Liver (tissue), 9 donors: Measurements from ENCODE around the gene DTNA. TPM values are rescaled to one million over a fixed set of nuclear protein-coding genes. Genes with fewer than 3 reads are reported as not detected.

ENCODE experiments used
- DNase-seq: peaks from one replicate; pipeline ENCODE4 v3.0.0-alpha.2; 2017; ENCODE audit warnings: low spot score
- H3K27ac ChIP-seq, 2 donors: one replicate each; pipeline ENCODE4 v1.7.0; 2013; ENCODE audit warnings: inconsistent platforms in 2 of 2, low read length in 2 of 2, control low read depth in 1 of 2, low read depth in 1 of 2, mild to moderate bottlenecking in 1 of 2
- H3K27me3 ChIP-seq, 4 donors: one replicate each; pipeline versions ENCODE4 v1.6.1 to v1.7.0; 2013; ENCODE audit warnings: low read length in 3 of 4, inconsistent platforms in 1 of 4, mild to moderate bottlenecking in 1 of 4, moderate library complexity in 1 of 4; ENCODE audit not compliant: control insufficient read depth in 4 of 4, insufficient read depth in 4 of 4
- H3K36me3 ChIP-seq, 4 donors: one replicate each; pipeline versions ENCODE4 v1.6.1 to v1.7.0; 2013; ENCODE audit warnings: low read length in 3 of 4, mild to moderate bottlenecking in 3 of 4, low read depth in 1 of 4, moderate library complexity in 1 of 4; ENCODE audit not compliant: control insufficient read depth in 4 of 4, insufficient read depth in 3 of 4
- H3K4me1 ChIP-seq, 4 donors: one replicate each; pipeline versions ENCODE4 v1.6.1 to v1.7.0; 2013; ENCODE audit warnings: low read length in 3 of 4, mild to moderate bottlenecking in 3 of 4, moderate library complexity in 1 of 4; ENCODE audit not compliant: control insufficient read depth in 4 of 4, insufficient read depth in 4 of 4
- H3K4me3 ChIP-seq, 3 donors: one replicate each; pipeline versions ENCODE4 v1.6.1 to v1.7.0; 2013; ENCODE audit warnings: low read length in 3 of 3, control low read depth in 1 of 3, low read depth in 1 of 3, mild to moderate bottlenecking in 1 of 3
- H3K9ac ChIP-seq, 2 donors: one replicate each; pipeline ENCODE4 v1.7.0; 2013; ENCODE audit warnings: low read length in 2 of 2, mild to moderate bottlenecking in 2 of 2, moderate library complexity in 2 of 2, control low read depth in 1 of 2, low read depth in 1 of 2
- H3K9me3 ChIP-seq, 4 donors: one replicate each; pipeline versions ENCODE4 v1.6.1 to v1.7.0; 2013; ENCODE audit warnings: low read length in 3 of 4; ENCODE audit not compliant: control insufficient read depth in 4 of 4
- ATF3 ChIP-seq: IDR thresholded peaks from 2 replicates; pipeline ENCODE4 v1.6.1; 2016; ENCODE audit warnings: antibody characterized with exemption
- EGR1 ChIP-seq, 2 donors: IDR thresholded peaks; 2 replicates each; pipeline ENCODE4 v1.6.1; 2016 to 2018; ENCODE audit warnings: antibody characterized with exemption in 2 of 2, low read depth in 2 of 2
- FOXA1 ChIP-seq: IDR thresholded peaks from 2 replicates; pipeline ENCODE4 v1.6.1; 2016; ENCODE audit warnings: antibody characterized with exemption
- FOXA2 ChIP-seq: IDR thresholded peaks from 2 replicates; pipeline ENCODE4 v1.6.1; 2016; ENCODE audit warnings: antibody characterized with exemption
- GABPA ChIP-seq, 2 donors: IDR thresholded peaks in 1 of 2; conservative IDR thresholded peaks in 1 of 2; 2 replicates each; pipeline ENCODE4 v1.6.1; 2016; ENCODE audit warnings: antibody characterized with exemption in 2 of 2, mild to moderate bottlenecking in 1 of 2, moderate library complexity in 1 of 2
- HNF4A ChIP-seq, 2 donors: conservative IDR thresholded peaks; 2 replicates each; pipeline ENCODE4 v1.6.1; 2016; ENCODE audit warnings: antibody characterized with exemption in 2 of 2, mild to moderate bottlenecking in 2 of 2
- HNF4G ChIP-seq: IDR thresholded peaks from 2 replicates; pipeline ENCODE4 v1.6.1; 2016; ENCODE audit warnings: antibody characterized with exemption
- JUND ChIP-seq, 2 donors: IDR thresholded peaks; 2 replicates each; pipeline ENCODE4 v1.6.1; 2016; ENCODE audit warnings: antibody characterized with exemption in 2 of 2
- MAX ChIP-seq: IDR thresholded peaks from 2 replicates; pipeline ENCODE4 v1.6.1; 2016; ENCODE audit warnings: antibody characterized with exemption
- NR2F2 ChIP-seq: IDR thresholded peaks from 2 replicates; pipeline ENCODE4 v1.6.1; 2016; ENCODE audit warnings: antibody characterized with exemption
- RAD21 ChIP-seq, 2 donors: IDR thresholded peaks; 2 replicates each; pipeline ENCODE4 v1.6.1; 2016; ENCODE audit warnings: antibody characterized with exemption in 2 of 2, mild to moderate bottlenecking in 2 of 2
- RXRA ChIP-seq, 2 donors: IDR thresholded peaks; 2 replicates each; pipeline ENCODE4 v1.6.1; 2017 to 2018; ENCODE audit warnings: antibody characterized with exemption in 2 of 2, mild to moderate bottlenecking in 1 of 2
- SP1 ChIP-seq: IDR thresholded peaks from 2 replicates; pipeline ENCODE4 v1.6.1; 2018; ENCODE audit warnings: antibody characterized with exemption, mild to moderate bottlenecking
- TAF1 ChIP-seq: conservative IDR thresholded peaks from 2 replicates; pipeline ENCODE4 v1.6.1; 2016; ENCODE audit warnings: antibody characterized with exemption, mild to moderate bottlenecking
- YY1 ChIP-seq: IDR thresholded peaks from 2 replicates; pipeline ENCODE4 v1.6.1; 2016; ENCODE audit warnings: antibody characterized with exemption, mild to moderate bottlenecking
- ZBTB33 ChIP-seq: IDR thresholded peaks from 2 replicates; pipeline ENCODE4 v1.6.1; 2016; ENCODE audit warnings: antibody characterized with exemption
- WGBS: extraction: QIAGEN DNeasy Blood & Tissue Kit; methylation state at CpG from one replicate; pipeline ENCODE4 v1.1.7; 2013; 5-methylcytosine and 5-hydroxymethylcytosine counted together
- polyA plus RNA-seq, 2 donors: library from polyadenylated mRNA; stranded (reverse) in 1 of 2; unstranded in 1 of 2; fragments of 200-250 nt in 1 of 2; fragments of >200 nt in 1 of 2; fragmentation: Nextera tagmentation in 1 of 2; extraction: Ambion mirVana in 1 of 2; gene quantifications; one replicate each; pipeline versions ENCODE4 v1.2.1 to v1.2.3, GENCODE V29; 2013 to 2015
- total RNA-seq, 2 donors: library from RNA; depleted of rRNA; stranded (reverse); fragments of >200 nt; gene quantifications; one replicate each; pipeline ENCODE4 v1.2.3, GENCODE V29; 2014
- TF ChIP-seq, protein P1 (sequence below): IDR thresholded peaks from 2 replicates; pipeline ENCODE4 v1.6.1; 2016; ENCODE audit warnings: antibody characterized with exemption, mild to moderate bottlenecking
- TF ChIP-seq, protein P2 (sequence below): fragments of 150-350 bp; IDR thresholded peaks from 2 replicates; pipeline ENCODE4 v1.5.1; 2017; ENCODE audit warnings: improper control_type of control experiment, low read depth, low read length; ENCODE audit not compliant: missing input control
- donor health status: healthy.
- donor health status: healthy.
- donor health status: healthy.
- donor health status: healthy.
- donor health status: healthy.

DTNA gene
- total and polyA plus RNA-seq, 4 donors = 0.33 to 3.2 (median 1.4) TPM

DNA sequence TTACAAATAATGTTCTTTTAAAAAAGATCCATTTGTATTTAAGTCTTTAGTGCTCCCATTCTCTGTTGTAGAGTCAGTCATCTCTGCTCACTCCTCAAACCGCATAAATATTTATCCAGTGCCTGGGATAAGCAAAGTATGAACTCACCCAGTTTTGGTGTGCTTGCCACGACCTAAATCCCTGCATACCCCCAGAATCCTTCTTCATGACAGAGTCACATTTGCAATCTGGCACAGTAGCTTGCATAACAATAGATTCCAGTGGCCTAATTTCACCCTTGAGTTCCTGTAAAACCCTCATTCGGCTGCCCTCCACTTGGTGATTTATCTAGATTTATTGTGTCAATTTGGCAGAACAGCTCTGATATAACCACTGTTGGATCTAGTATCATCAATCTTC lies 92.9 kb downstream of the DTNA start:
- Histone ChIP-seq H3K27me3 (no peaks in the 10 kb centered on the region), H3K4me3 (no peak overlapping the region), H3K4me1 (peaks cover 0 to 6% (median 1%) of the 10 kb centered on the region in 4 donors), H3K36me3 (no peaks in the 10 kb centered on the region), H3K9ac (no peak overlapping the region), H3K27ac (no peak overlapping the region), H3K9me3 (no peaks in the 10 kb centered on the region)
- WGBS = 64% methylated on average over 3 of the region's 3 CpGs
- TF ChIP-seq HNF4G (no peak), NR2F2 (no peak), HNF4A (conservative IDR thresholded peaks at IDR 0.05) (no peak), RAD21 (IDR thresholded peaks at IDR 0.05) (no peak), ATF3 (no peak), FOXA1 (no peak), TAF1 (no peak), FOXA2 (no peak)
- TF ChIP-seq, protein P1, sequence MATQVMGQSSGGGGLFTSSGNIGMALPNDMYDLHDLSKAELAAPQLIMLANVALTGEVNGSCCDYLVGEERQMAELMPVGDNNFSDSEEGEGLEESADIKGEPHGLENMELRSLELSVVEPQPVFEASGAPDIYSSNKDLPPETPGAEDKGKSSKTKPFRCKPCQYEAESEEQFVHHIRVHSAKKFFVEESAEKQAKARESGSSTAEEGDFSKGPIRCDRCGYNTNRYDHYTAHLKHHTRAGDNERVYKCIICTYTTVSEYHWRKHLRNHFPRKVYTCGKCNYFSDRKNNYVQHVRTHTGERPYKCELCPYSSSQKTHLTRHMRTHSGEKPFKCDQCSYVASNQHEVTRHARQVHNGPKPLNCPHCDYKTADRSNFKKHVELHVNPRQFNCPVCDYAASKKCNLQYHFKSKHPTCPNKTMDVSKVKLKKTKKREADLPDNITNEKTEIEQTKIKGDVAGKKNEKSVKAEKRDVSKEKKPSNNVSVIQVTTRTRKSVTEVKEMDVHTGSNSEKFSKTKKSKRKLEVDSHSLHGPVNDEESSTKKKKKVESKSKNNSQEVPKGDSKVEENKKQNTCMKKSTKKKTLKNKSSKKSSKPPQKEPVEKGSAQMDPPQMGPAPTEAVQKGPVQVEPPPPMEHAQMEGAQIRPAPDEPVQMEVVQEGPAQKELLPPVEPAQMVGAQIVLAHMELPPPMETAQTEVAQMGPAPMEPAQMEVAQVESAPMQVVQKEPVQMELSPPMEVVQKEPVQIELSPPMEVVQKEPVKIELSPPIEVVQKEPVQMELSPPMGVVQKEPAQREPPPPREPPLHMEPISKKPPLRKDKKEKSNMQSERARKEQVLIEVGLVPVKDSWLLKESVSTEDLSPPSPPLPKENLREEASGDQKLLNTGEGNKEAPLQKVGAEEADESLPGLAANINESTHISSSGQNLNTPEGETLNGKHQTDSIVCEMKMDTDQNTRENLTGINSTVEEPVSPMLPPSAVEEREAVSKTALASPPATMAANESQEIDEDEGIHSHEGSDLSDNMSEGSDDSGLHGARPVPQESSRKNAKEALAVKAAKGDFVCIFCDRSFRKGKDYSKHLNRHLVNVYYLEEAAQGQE = no peak
- no peak for DNase-seq

DNA sequence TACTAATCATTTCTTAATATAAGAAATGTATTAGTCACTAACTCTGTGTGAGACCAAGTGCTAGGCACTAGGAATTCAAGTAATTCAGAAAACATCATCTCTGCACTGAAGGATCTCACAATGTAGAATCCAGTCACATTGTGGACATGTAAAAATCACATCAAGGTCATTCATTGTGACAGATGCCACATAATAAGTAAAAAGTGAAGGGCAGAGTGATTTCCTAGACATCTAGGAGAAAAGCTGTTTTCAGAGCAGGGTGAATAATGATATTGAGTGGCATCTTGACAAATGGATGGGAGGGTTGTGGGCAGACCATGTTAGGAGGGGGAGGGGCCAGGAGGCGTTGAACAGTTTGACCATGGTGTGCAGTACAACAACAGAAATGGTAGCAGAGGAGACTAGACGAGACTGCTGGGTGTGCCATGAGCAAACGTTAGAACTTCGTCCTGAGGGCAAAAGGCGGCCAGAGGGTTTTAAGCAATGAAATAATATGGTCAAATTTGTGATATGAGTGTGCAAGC lies 93.8 kb downstream of the DTNA start:
- no peaks in the 10 kb centered on the region for H3K36me3 ChIP-seq
- no peak overlapping the region for H3K27ac ChIP-seq
- 79% methylated on average over 5 of the region's 5 CpGs for WGBS
- TF ChIP-seq FOXA2 = no peak
- no peak for TF ChIP-seq NR2F2
- no peak for TF ChIP-seq EGR1 (IDR thresholded peaks at IDR 0.05; ENCODE audit: low read depth in 2 of 2)
- TF ChIP-seq FOXA1 = no peak
- TF ChIP-seq TAF1 = no peak
- TF ChIP-seq HNF4G = no peak
- TF ChIP-seq, protein P1 = no peak
- TF ChIP-seq ZBTB33 = no peak
- TF ChIP-seq, protein P2, sequence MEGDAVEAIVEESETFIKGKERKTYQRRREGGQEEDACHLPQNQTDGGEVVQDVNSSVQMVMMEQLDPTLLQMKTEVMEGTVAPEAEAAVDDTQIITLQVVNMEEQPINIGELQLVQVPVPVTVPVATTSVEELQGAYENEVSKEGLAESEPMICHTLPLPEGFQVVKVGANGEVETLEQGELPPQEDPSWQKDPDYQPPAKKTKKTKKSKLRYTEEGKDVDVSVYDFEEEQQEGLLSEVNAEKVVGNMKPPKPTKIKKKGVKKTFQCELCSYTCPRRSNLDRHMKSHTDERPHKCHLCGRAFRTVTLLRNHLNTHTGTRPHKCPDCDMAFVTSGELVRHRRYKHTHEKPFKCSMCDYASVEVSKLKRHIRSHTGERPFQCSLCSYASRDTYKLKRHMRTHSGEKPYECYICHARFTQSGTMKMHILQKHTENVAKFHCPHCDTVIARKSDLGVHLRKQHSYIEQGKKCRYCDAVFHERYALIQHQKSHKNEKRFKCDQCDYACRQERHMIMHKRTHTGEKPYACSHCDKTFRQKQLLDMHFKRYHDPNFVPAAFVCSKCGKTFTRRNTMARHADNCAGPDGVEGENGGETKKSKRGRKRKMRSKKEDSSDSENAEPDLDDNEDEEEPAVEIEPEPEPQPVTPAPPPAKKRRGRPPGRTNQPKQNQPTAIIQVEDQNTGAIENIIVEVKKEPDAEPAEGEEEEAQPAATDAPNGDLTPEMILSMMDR = no peak
- no peak for TF ChIP-seq RXRA (IDR thresholded peaks at IDR 0.05)
- TF ChIP-seq ATF3 = no peak
- TF ChIP-seq SP1 = no peak
- no peak for TF ChIP-seq JUND (IDR thresholded peaks at IDR 0.05)
- TF ChIP-seq YY1 = no peak
- TF ChIP-seq MAX = no peak
- TF ChIP-seq RAD21 (IDR thresholded peaks at IDR 0.05) = no peak
- TF ChIP-seq HNF4A (conservative IDR thresholded peaks at IDR 0.05) = no peak
- no peak for TF ChIP-seq GABPA (IDR thresholded peaks at IDR 0.05 in 1 of 2, conservative IDR thresholded peaks at IDR 0.05 in 1 of 2)
- H3K9me3 ChIP-seq = no peaks in the 10 kb centered on the region
- peaks cover 0 to 6% (median 2%) of the 10 kb centered on the region in 4 donors for H3K4me1 ChIP-seq
- H3K9ac ChIP-seq = no peak overlapping the region
- H3K4me3 ChIP-seq = no peak overlapping the region
- no peak for DNase-seq
- no peaks in the 10 kb centered on the region for H3K27me3 ChIP-seq
